ENCODE measurements around the gene ARHGEF16. TPM values are rescaled to one million over a fixed set of nuclear protein-coding genes. Genes with fewer than 3 reads are reported as not detected.

The ARHGEF16 gene
- total and polyA plus RNA-seq, 7 donors = 0.41 to 51.8 (median 2.2) TPM

- WGBS, 2 donors = 59 to 73% methylated on average over 23 of the region's 23 CpGs
- intact Hi-C loops (cut with DNase I) = loop anchor here (2.0 kb wide), 1 partner anchor 169 kb away; no protein-coding TSS in a partner anchor
- no peak for TF ChIP-seq POLR2A (IDR thresholded peaks at IDR 0.05)
- no peak for TF ChIP-seq POLR2AphosphoS5 (IDR thresholded peaks at IDR 0.05)
These were observed 2.2 kb upstream of the ARHGEF16 start for GRCh38 chr1:3451994-3452865.

DNA sequence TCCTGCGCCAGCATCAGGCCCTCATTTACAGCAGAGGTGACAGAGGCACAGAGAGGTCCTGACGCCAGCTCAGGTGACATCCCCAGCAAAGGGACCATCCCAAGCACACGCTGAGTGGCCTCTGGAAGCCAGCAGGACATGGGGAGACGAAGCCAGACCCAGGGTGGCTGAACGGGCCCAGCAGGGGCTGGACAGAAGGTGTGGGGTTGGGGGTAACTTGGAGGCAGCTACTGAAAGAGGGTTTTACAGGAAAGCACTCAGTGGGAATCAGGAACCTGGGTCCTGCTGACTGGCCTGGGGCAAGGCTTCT lies 1.6 kb upstream of the ARHGEF16 start:
- no peak for TF ChIP-seq POLR2AphosphoS5 (IDR thresholded peaks at IDR 0.05)
- no peak for TF ChIP-seq EP300 (IDR thresholded peaks at IDR 0.05)
- TF ChIP-seq, protein P1, sequence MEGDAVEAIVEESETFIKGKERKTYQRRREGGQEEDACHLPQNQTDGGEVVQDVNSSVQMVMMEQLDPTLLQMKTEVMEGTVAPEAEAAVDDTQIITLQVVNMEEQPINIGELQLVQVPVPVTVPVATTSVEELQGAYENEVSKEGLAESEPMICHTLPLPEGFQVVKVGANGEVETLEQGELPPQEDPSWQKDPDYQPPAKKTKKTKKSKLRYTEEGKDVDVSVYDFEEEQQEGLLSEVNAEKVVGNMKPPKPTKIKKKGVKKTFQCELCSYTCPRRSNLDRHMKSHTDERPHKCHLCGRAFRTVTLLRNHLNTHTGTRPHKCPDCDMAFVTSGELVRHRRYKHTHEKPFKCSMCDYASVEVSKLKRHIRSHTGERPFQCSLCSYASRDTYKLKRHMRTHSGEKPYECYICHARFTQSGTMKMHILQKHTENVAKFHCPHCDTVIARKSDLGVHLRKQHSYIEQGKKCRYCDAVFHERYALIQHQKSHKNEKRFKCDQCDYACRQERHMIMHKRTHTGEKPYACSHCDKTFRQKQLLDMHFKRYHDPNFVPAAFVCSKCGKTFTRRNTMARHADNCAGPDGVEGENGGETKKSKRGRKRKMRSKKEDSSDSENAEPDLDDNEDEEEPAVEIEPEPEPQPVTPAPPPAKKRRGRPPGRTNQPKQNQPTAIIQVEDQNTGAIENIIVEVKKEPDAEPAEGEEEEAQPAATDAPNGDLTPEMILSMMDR (IDR thresholded peaks at IDR 0.05) = no peak
- Histone ChIP-seq H3K27me3 (peaks cover 26 to 86% (median 46%) of the 10 kb centered on the region in 3 donors), H3K27ac (no peak overlapping the region), H3K4me3 (no peak overlapping the region), H3K36me3 (no peaks in the 10 kb centered on the region), H3K4me1 (peaks cover 0 to 21% (median 16%) of the 10 kb centered on the region in 4 donors), H3K9me3 (no peaks in the 10 kb centered on the region)
- DNase-seq = no peak
- 39 to 51% methylated on average over 5 of the region's 5 CpGs for WGBS, 2 donors
- intact Hi-C loops (cut with DNase I) = loop anchor here (2.0 kb wide), 1 partner anchor 168 kb away; no protein-coding TSS in a partner anchor

More at GRCh38 chr1:3451994-3452865, 2.2 kb upstream of the ARHGEF16 start:
- Histone ChIP-seq H3K9me3 (no peaks in the 10 kb centered on the region), H3K36me3 (no peaks in the 10 kb centered on the region), H3K27ac (no peak overlapping the region), H3K4me1 (peaks cover 0 to 21% (median 16%) of the 10 kb centered on the region in 4 donors), H3K4me3 (no peak overlapping the region), H3K27me3 (peaks cover 26 to 85% (median 46%) of the 10 kb centered on the region in 3 donors)
- no peak for DNase-seq

DNA sequence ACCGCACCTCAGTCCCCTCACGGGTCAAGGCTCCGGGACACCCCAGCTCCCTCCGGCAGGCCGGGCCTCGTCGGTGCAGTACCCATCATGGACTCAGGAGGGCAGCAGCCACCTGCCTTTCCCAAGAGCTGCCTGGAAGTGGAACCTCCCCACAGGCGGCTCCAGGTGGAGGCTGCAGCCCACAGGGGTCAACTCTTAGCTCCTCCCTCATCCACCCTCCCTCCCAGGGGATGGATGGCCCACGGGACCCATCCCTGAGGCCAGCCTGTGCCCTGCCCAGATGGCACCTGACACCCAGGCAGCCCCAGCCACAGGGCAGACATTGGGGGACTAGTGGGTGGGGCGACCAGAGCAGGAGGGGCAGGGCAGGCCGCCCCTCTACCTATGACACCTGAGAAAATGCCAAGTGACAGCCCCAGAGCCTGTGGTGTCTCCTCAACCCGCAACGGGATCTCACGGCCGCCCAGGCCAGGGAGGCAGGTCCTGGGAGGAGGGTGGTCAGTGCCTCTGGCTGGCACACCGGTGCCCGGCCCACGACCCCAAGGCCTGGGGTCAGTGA lies 1.2 kb upstream of the ARHGEF16 start:
- TF ChIP-seq, protein P1 (IDR thresholded peaks at IDR 0.05) = peak; percentile 34 to 88 (median 84)
- no peak for TF ChIP-seq POLR2A (IDR thresholded peaks at IDR 0.05)
- 20 to 31% methylated on average over 18 of the region's 18 CpGs for WGBS, 2 donors
- H3K36me3 ChIP-seq = no peaks in the 10 kb centered on the region
- H3K4me3 ChIP-seq = no peak overlapping the region
- H3K27ac ChIP-seq = no peak overlapping the region
- H3K9me3 ChIP-seq = no peaks in the 10 kb centered on the region
- H3K4me1 ChIP-seq = peaks cover 0 to 21% (median 16%) of the 10 kb centered on the region in 4 donors
- peak; percentile 78 for DNase-seq
- H3K27me3 ChIP-seq = peaks cover 26 to 81% (median 46%) of the 10 kb centered on the region in 3 donors
- intact Hi-C loops (cut with DNase I) = loop anchor here (2.0 kb wide), 1 partner anchor 168 kb away; no protein-coding TSS in a partner anchor

DNA sequence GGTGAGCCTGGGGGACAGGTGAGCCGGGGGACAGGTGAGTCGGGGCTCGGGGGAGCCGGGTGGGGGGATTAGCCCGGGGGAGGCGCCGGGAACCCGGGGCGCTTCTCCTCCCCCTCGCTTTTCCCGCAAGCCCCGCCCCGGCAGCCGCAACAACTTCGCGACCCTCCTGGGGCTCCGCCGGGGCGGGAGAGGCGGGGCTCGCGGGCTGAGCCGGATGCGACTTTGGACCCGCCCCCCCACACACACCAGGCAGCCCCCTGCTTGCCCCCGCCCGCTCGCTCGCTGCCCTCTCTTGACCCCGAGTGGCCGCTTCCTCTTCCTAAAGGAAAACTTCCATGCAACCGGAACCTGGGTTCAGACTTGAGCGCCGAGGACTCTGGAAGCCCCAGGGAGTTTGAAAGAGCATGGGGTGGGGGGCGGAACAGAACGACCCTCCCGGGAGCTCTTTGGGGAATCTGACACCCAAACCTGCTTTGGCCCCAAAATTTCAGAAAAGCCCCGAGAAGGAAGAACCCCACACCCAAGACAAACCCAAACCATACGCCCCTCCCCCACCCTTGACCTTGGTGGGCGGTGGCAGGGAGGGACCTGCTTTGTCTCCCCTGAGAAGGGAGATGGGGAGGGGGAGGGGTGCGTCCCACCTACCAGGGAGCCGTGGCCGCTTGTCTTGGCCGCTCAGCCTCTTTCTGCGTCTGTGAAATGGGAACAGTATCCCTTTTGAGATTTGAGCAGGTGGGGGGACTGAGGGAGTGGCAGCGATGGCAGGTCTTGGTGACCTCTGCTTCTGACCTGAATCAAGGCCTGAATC lies 550 bp downstream of the ARHGEF16 start:
- Histone ChIP-seq H3K27ac (peak overlapping the region in 3 of 4 donors; percentile 4 to 50 (median 19)), H3K36me3 (no peaks in the 10 kb centered on the region), H3K9me3 (no peaks in the 10 kb centered on the region), H3K4me3 (peak overlapping the region; percentile 9 to 48 (median 44)), H3K27me3 (peaks cover 26 to 71% (median 46%) of the 10 kb centered on the region in 3 donors), H3K4me1 (peaks cover 0 to 21% (median 16%) of the 10 kb centered on the region in 4 donors)
- 5 to 12% methylated on average over 46 of the region's 46 CpGs for WGBS, 2 donors
- TF ChIP-seq POLR2AphosphoS5 (IDR thresholded peaks at IDR 0.05) = no peak
- TF ChIP-seq, protein P1 (IDR thresholded peaks at IDR 0.05) = no peak
- no peak for DNase-seq
- intact Hi-C loops (cut with DNase I) = no loop called here
